Uterus (tissue), 2 donors: ENCODE data around the gene STOM.

Experiments
- CTCF ChIP-seq, 4 experiments: fragments of 200-600 bp in 2 of 4; fragments of 450-650 bp in 2 of 4; sonication (generic) in 2 of 4; IDR thresholded peaks; one replicate each; pipeline ENCODE4 v1.5.1; 2016 to 2019; ENCODE audit warnings: antibody characterized with exemption in 4 of 4, mild to moderate bottlenecking in 2 of 4, moderate library complexity in 1 of 4
- POLR2A ChIP-seq, 2 donors: fragments of 450-650 bp; IDR thresholded peaks; one replicate each; pipeline ENCODE4 v1.6.1; 2016; ENCODE audit warnings: antibody characterized with exemption in 2 of 2, mild to moderate bottlenecking in 1 of 2, moderate library complexity in 1 of 2

GRCh38 chr9:121300283-121301119 lies 69.5 kb downstream of the STOM start:
- TF ChIP-seq CTCF (IDR thresholded peaks at IDR 0.05), result no peak
- no peak for TF ChIP-seq POLR2A (IDR thresholded peaks at IDR 0.05)
